ENCODE data around the gene DAB1.

DNA sequence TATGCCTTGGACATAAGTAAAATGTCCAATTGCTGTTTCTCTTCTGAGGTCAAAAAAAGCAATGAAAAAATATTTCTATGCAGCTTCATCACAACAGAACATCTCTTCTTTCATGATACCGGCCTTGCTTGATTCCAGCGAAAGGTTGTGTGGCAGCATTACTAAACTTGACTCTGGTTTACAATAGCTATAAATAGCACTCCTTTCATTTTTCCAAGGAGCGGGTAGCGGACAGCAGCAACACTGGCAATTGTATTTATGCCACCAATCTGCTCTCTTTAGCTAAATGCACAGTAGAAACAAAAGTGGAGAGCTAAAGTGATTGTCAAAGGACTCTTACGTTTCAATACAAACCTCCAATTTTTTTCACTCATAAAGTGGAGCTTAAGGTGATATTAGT is 7.5 kb upstream of the DAB1 start:
- TF ChIP-seq, protein P1, sequence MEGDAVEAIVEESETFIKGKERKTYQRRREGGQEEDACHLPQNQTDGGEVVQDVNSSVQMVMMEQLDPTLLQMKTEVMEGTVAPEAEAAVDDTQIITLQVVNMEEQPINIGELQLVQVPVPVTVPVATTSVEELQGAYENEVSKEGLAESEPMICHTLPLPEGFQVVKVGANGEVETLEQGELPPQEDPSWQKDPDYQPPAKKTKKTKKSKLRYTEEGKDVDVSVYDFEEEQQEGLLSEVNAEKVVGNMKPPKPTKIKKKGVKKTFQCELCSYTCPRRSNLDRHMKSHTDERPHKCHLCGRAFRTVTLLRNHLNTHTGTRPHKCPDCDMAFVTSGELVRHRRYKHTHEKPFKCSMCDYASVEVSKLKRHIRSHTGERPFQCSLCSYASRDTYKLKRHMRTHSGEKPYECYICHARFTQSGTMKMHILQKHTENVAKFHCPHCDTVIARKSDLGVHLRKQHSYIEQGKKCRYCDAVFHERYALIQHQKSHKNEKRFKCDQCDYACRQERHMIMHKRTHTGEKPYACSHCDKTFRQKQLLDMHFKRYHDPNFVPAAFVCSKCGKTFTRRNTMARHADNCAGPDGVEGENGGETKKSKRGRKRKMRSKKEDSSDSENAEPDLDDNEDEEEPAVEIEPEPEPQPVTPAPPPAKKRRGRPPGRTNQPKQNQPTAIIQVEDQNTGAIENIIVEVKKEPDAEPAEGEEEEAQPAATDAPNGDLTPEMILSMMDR (IDR thresholded peaks at IDR 0.05; ENCODE audit: low read length) = no peak
- TF ChIP-seq EZH2 (IDR thresholded peaks at IDR 0.05; ENCODE audit: borderline replicate concordance, low read length) = no peak

Data from OCI-LY1 (cell line).